OCI-LY7 (cell line): ENCODE data around the gene ABL1. TPM values are rescaled to one million over a fixed set of nuclear protein-coding genes. Genes with fewer than 3 reads are reported as not detected.

ENCODE experiments used
- BruUV-seq: library from RNA; stranded (reverse); fragments of 400-500 nt; replicated peaks from 2 replicates; lab custom pipeline; 2021; lab: Mats Ljungman, UMichigan
- CTCF ChIA-PET: fragments of 300-600 bp; sonication (Branson Sonifier 250); formaldehyde crosslinking; loops from one replicate; lab custom pipeline; 2022; ENCODE audit warnings: antibody characterized with exemption; ENCODE audit not compliant: unreplicated experiment; lab: Charles Lee
- POLR2A ChIA-PET: fragments of 300-600 bp; sonication (Branson Sonifier 250); formaldehyde crosslinking; loops from one replicate; lab custom pipeline; 2022; ENCODE audit warnings: antibody characterized with exemption; lab: Charles Lee
- DNase-seq: peaks from one replicate; pipeline ENCODE4 v3.0.0-alpha.2; 2015; ENCODE audit warnings: low spot score
- H2AFZ ChIP-seq: fragments of 200-600 bp; sonication (generic), shearing (Covaris generic); 2 replicates; pipeline ENCODE4 v1.6.1; 2014; ENCODE audit warnings: mild to moderate bottlenecking, antibody characterized with exemption, low read length, moderate library complexity
- H3K27ac ChIP-seq: fragments of 200-600 bp; sonication (generic); 2 replicates; pipeline ENCODE4 v1.5.1; 2014; ENCODE audit warnings: mixed run types, low read depth, mild to moderate bottlenecking, moderate library complexity, low read length, inconsistent platforms; ENCODE audit not compliant: poor library complexity, severe bottlenecking
- H3K36me3 ChIP-seq: fragments of 200-600 bp; sonication (generic); 2 replicates; pipeline ENCODE4 v1.6.1; 2014; ENCODE audit warnings: mild to moderate bottlenecking, antibody characterized with exemption, low read length, moderate library complexity, mixed read lengths; ENCODE audit not compliant: insufficient read depth
- H3K4me1 ChIP-seq: fragments of 200-600 bp; sonication (generic); 2 replicates; pipeline ENCODE4 v1.5.1; 2014; ENCODE audit warnings: mild to moderate bottlenecking, low read length; ENCODE audit not compliant: insufficient read depth, poor library complexity, severe bottlenecking
- H3K4me2 ChIP-seq: fragments of 200-600 bp; sonication (generic); 2 replicates; pipeline ENCODE4 v1.6.1; 2014; ENCODE audit warnings: mild to moderate bottlenecking, low read length
- H3K4me3 ChIP-seq: fragments of 200-600 bp; sonication (generic); 2 replicates; pipeline ENCODE4 v1.5.1; 2014; ENCODE audit warnings: mild to moderate bottlenecking, low read depth, low read length; ENCODE audit not compliant: poor library complexity, severe bottlenecking
- H3K79me2 ChIP-seq: fragments of 200-600 bp; sonication (generic); 2 replicates; pipeline ENCODE4 v1.6.1; 2016; ENCODE audit warnings: low read depth, mild to moderate bottlenecking, low read length, moderate library complexity, mixed read lengths; ENCODE audit not compliant: insufficient read depth
- H3K9me2 ChIP-seq: fragments of 200-600 bp; sonication (generic); 2 replicates; pipeline ENCODE4 v1.6.1; 2016; ENCODE audit warnings: mild to moderate bottlenecking, low read length, mixed read lengths; ENCODE audit not compliant: insufficient read depth
- H3K9me3 ChIP-seq: fragments of 200-600 bp; sonication (generic); 2 replicates; pipeline ENCODE4 v1.6.1; 2014; ENCODE audit warnings: mild to moderate bottlenecking, mixed run types, low read length, mixed read lengths
- H4K20me1 ChIP-seq: fragments of 200-600 bp; sonication (generic); 2 replicates; pipeline ENCODE4 v1.6.1; 2014; ENCODE audit warnings: mild to moderate bottlenecking, antibody characterized with exemption, low read length, moderate library complexity, mixed read lengths; ENCODE audit not compliant: insufficient read depth
- CTCF ChIP-seq: fragments of 200-600 bp; sonication (generic); conservative IDR thresholded peaks from 2 replicates; pipeline ENCODE4 v1.5.1; 2014; ENCODE audit warnings: mild to moderate bottlenecking, antibody characterized with exemption, low read length, moderate library complexity, mixed read lengths
- EZH2phosphoT487 ChIP-seq: fragments of 200-600 bp; sonication (generic); IDR thresholded peaks from 2 replicates; pipeline ENCODE4 v1.6.1; 2018; ENCODE audit warnings: low read depth, borderline replicate concordance, mild to moderate bottlenecking, mixed run types, antibody characterized with exemption, low read length, moderate library complexity, mixed read lengths
- intact Hi-C: fragments of 100-400 bp; cut with micrococcal nuclease; formaldehyde crosslinking; loops from one replicate; pipeline ENCODE4 v1.10.0; 2022; ENCODE audit not compliant: unreplicated experiment
- total RNA-seq, 2 experiments: library from RNA; depleted of rRNA in 1 of 2; stranded (reverse); fragments of >200 nt in 1 of 2; shearing (Covaris generic) in 1 of 2; gene quantifications; 2 replicates each; pipeline ENCODE4 v1.2.3, GENCODE V29; 2014 to 2022

Gene ABL1
- total RNA-seq, 2 experiments from 2014 or later = 8.1 to 28.3 TPM

DNA sequence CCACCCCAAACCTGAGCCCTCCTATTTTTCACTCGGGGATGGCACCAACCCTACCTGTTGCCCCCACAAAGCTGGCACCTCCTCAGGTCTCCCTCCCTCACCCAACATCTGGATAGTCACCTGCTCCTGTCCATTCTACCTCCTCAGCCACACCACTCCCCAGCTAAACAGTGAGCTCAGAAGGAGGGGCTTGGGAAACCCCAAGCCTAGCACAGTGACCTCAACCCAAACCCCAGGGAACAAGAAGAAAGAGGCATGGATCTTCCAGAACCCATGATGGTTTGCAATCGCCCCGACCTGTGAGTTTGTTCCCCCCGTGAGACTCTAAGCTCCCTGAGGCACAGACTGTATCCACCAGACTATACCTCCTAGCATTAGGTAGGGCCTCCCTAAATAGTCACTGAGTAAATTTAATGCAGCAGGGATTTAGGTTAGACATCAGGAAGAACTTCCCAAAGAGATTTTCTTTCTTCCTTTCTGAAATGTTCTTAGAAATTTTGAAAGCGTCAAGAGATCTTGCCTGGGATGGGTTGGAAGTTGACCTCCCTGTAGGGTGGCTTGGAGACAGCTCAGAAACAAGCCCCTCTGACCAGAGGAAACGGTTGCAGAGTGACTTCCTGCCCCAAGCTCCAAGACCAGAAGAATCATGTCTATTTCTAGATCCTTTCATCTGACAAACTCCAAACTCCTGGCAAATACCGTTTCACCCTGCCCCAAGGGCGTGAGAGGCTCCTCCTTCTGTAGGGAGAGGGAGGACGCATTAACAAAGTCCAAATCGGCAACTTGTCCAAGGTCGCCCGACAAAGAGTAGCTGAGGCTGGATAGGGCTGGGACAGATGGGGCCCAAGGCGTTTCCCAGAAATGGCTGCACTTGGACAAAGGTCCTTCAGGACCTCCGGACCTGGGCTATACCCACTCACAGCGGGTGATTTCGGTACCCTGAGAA, 99.9 kb downstream of the ABL1 start:
- BruUV-seq = no TSS peak
- POLR2A ChIA-PET = no interaction called here
- DNase-seq = no peak
- CTCF ChIA-PET = no interaction called here
- Histone ChIP-seq H3K36me3 (no peaks in the 10 kb centered on the region), H3K27ac (no peak overlapping the region), H3K9me2 (no peaks in the 10 kb centered on the region), H3K4me3 (no peak overlapping the region), H4K20me1 (no peaks in the 10 kb centered on the region), H3K79me2 (no peaks in the 10 kb centered on the region), H3K4me1 (peaks cover 4% of the 10 kb centered on the region), H3K9me3 (no peaks in the 10 kb centered on the region), H3K4me2 (no peak overlapping the region), H2AFZ (no peak overlapping the region)
- intact Hi-C loops = no loop called here
- TF ChIP-seq CTCF (no peak), EZH2phosphoT487 (no peak)

GRCh38 chr9:130935648-130936271, 100.7 kb downstream of the ABL1 start:
- no peak overlapping the region for H3K27ac ChIP-seq

More at GRCh38 chr9:130935648-130936271, 100.7 kb downstream of the ABL1 start:
- intact Hi-C loops = no loop called here
- H3K4me2 ChIP-seq = no peak overlapping the region
- DNase-seq = no peak
- H3K9me2 ChIP-seq = no peaks in the 10 kb centered on the region
- no peak for TF ChIP-seq EZH2phosphoT487
- TF ChIP-seq CTCF = no peak
- H3K9me3 ChIP-seq = no peaks in the 10 kb centered on the region
- BruUV-seq = no TSS peak
- H2AFZ ChIP-seq = no peak overlapping the region
- no peaks in the 10 kb centered on the region for H4K20me1 ChIP-seq
- H3K4me1 ChIP-seq = peaks cover 4% of the 10 kb centered on the region
- POLR2A ChIA-PET = no interaction called here
- CTCF ChIA-PET = interaction anchor here (0.5 kb wide), 1 partner anchor 63 kb away, joined by 3 read pairs; no protein-coding TSS in a partner anchor
- H3K79me2 ChIP-seq = no peaks in the 10 kb centered on the region
- no peak overlapping the region for H3K4me3 ChIP-seq
- H3K36me3 ChIP-seq = no peaks in the 10 kb centered on the region
